K562 (cell line): ENCODE results near the gene FGGY. TPM values are rescaled to one million over a fixed set of nuclear protein-coding genes. Genes with fewer than 3 reads are reported as not detected.

Experiments
- ATAC-seq: fragments of 200-7000 bp; cut with Tn5 transposase; 3 replicates; pipeline ENCODE4 v1.9.1; 2020; ENCODE audit warnings: moderate library complexity
- BruUV-seq: library from RNA; stranded (reverse); fragments of 400-500 nt; replicated peaks from 2 replicates; lab custom pipeline; 2021; lab: Mats Ljungman, UMichigan
- CTCF ChIA-PET: fragments of 300-600 bp; formaldehyde crosslinking; extraction: SDS; loops from one replicate; lab custom pipeline; 2021; ENCODE audit warnings: low intra/inter-chr PET ratio; lab: Yijun Ruan, JAX
- POLR2A ChIA-PET: fragments of 300-600, 350-650 bp; sonication (Branson Sonifier 250); formaldehyde crosslinking; extraction: SDS; loops from one replicate; lab custom pipeline; 2021; ENCODE audit warnings: antibody characterized with exemption, inconsistent platforms; lab: Yijun Ruan, JAX
- DNase-seq, 4 experiments: peaks; one replicate each; pipeline versions ENCODE4 v3.0.0 to v3.0.0-alpha.2; 2011 to 2018; ENCODE audit warnings: low spot score in 3 of 4, mixed read lengths in 3 of 4; ENCODE audit errors: extremely low read depth in 1 of 4
- FAIRE-seq: peaks from 2 replicates; lab custom pipeline; 2011; peaks lifted over from hg19 to GRCh38; lab: Jason Lieb, UNC
- H2AFZ ChIP-seq: 2 replicates; pipeline ENCODE4 v1.6.0; 2011; ENCODE audit warnings: low read depth, low read length, control low read depth, inconsistent platforms
- H3K27ac ChIP-seq: fragments of 200-600 bp; 3 replicates; pipeline ENCODE4 v1.8.0; 2011; ENCODE audit warnings: low read depth, mild to moderate bottlenecking, control low read depth, inconsistent platforms, low read length, moderate library complexity, mixed read lengths; ENCODE audit errors: extremely low read depth
- H3K27me3 ChIP-seq, 2 experiments: fragments of 300-600 bp in 1 of 2; 2 replicates in 1 of 2; 3 replicates in 1 of 2; pipeline versions ENCODE4 v1.6.0 to v1.8.0; 2011; ENCODE audit warnings: inconsistent platforms in 2 of 2, low read length in 2 of 2, mild to moderate bottlenecking in 1 of 2, mixed read lengths in 1 of 2, moderate library complexity in 1 of 2; ENCODE audit not compliant: control insufficient read depth in 2 of 2, insufficient read depth in 2 of 2
- H3K36me3 ChIP-seq: fragments of 300-600 bp; 3 replicates; pipeline ENCODE4 v1.8.0; 2011; ENCODE audit warnings: mild to moderate bottlenecking, low read length, inconsistent platforms; ENCODE audit not compliant: control insufficient read depth, insufficient read depth
- H3K4me1 ChIP-seq, 2 experiments: fragments of 200-600 bp in 1 of 2; replicated peaks in 1 of 2; 2 replicates in 1 of 2; 3 replicates in 1 of 2; pipeline versions ENCODE4 v1.5.1 to v1.8.0; 2011; ENCODE audit warnings: inconsistent platforms in 2 of 2, low read length in 2 of 2, mild to moderate bottlenecking in 1 of 2, mixed read lengths in 1 of 2, moderate library complexity in 1 of 2; ENCODE audit not compliant: control insufficient read depth in 2 of 2, insufficient read depth in 2 of 2
- H3K4me2 ChIP-seq: 2 replicates; pipeline ENCODE4 v1.6.1; 2011; ENCODE audit warnings: low read length, control low read depth, inconsistent platforms, mixed read lengths; ENCODE audit not compliant: insufficient read depth
- H3K4me3 ChIP-seq: fragments of 200-600 bp; sonication (generic), shearing (Covaris generic); 2 replicates; pipeline ENCODE4 v1.5.1; 2016; ENCODE audit warnings: control low read depth, inconsistent platforms
- H3K79me2 ChIP-seq: fragments of 200-600 bp; 3 replicates; pipeline ENCODE4 v1.8.0; 2011; ENCODE audit warnings: low read length, inconsistent platforms; ENCODE audit not compliant: control insufficient read depth, insufficient read depth
- H3K9ac ChIP-seq, 2 experiments: 2 replicates each; pipeline versions ENCODE4 v1.6.0 to v1.6.1; 2011; ENCODE audit warnings: low read depth in 2 of 2, low read length in 2 of 2, control low read depth in 1 of 2, inconsistent platforms in 1 of 2, mild to moderate bottlenecking in 1 of 2, mixed read lengths in 1 of 2; ENCODE audit not compliant: insufficient read depth in 1 of 2
- H3K9me1 ChIP-seq: one replicate; pipeline ENCODE4 v1.6.0; 2011; ENCODE audit warnings: inconsistent platforms, mild to moderate bottlenecking, low read length, moderate library complexity; ENCODE audit not compliant: control insufficient read depth, insufficient read depth
- H3K9me3 ChIP-seq: replicated peaks from 2 replicates; pipeline ENCODE4 v1.5.1; 2011; ENCODE audit warnings: low read depth, low read length, inconsistent platforms; ENCODE audit not compliant: control insufficient read depth, insufficient read depth
- H4K20me1 ChIP-seq: replicated peaks from 2 replicates; pipeline ENCODE4 v1.6.1; 2011; ENCODE audit warnings: low read length, inconsistent platforms, mixed read lengths; ENCODE audit not compliant: control insufficient read depth, insufficient read depth
- CGGBP1 ChIP-seq: fragments of 250-450 bp; sonication (Bioruptor Pico); IDR thresholded peaks from 2 replicates; pipeline ENCODE4 v1.9.0; 2021; ENCODE audit warnings: mild to moderate bottlenecking
- EHMT2 ChIP-seq: fragments of 450-650 bp; IDR thresholded peaks from 2 replicates; pipeline ENCODE4 v1.6.1; 2018; ENCODE audit warnings: antibody characterized with exemption
- MAFG ChIP-seq: fragments of 450-650 bp; conservative IDR thresholded peaks from 2 replicates; pipeline ENCODE4 v1.6.1; 2016; ENCODE audit warnings: missing genetic modification characterization, missing compliant biosample characterization
- NFRKB ChIP-seq: fragments of 450-650 bp; IDR thresholded peaks from 2 replicates; pipeline ENCODE4 v1.6.1; 2016; ENCODE audit warnings: low read depth
- NR0B1 ChIP-seq: fragments of 450-650 bp; IDR thresholded peaks from one replicate; pipeline ENCODE4 v1.6.1; 2018; ENCODE audit warnings: mild to moderate bottlenecking, moderate library complexity; ENCODE audit not compliant: partially characterized antibody
- NR4A1 ChIP-seq, 2 experiments: fragments of 250-450 bp in 1 of 2; fragments of 450-650 bp in 1 of 2; sonication (Bioruptor Pico) in 1 of 2; IDR thresholded peaks; 2 replicates each; pipeline versions ENCODE4 v1.4.0 to v1.6.1; 2016 to 2020; ENCODE audit warnings: mild to moderate bottlenecking in 2 of 2, missing compliant biosample characterization in 1 of 2, missing genetic modification characterization in 1 of 2, moderate library complexity in 1 of 2
- SAFB2 ChIP-seq: fragments of 200-400 bp; formaldehyde crosslinking; IDR thresholded peaks from 2 replicates; pipeline ENCODE4 v1.6.1; 2018; ENCODE audit warnings: borderline replicate concordance, low read length, low read depth, moderate library complexity; ENCODE audit not compliant: severe bottlenecking
- TRIM28 ChIP-seq: fragments of 450-650 bp; IDR thresholded peaks from 2 replicates; pipeline ENCODE4 v1.6.1; 2017
- UBTF ChIP-seq, 2 experiments: IDR thresholded peaks; 2 replicates each; pipeline ENCODE4 v1.6.1; 2012; ENCODE audit warnings: improper control_type of control experiment in 2 of 2, low read depth in 2 of 2, low read length in 2 of 2, borderline replicate concordance in 1 of 2
- ZBTB9 ChIP-seq: fragments of 450-650 bp; formaldehyde crosslinking; IDR thresholded peaks from 2 replicates; pipeline ENCODE4 v1.4.0; 2020; ENCODE audit warnings: mild to moderate bottlenecking, moderate library complexity
- WGBS: fragments of 100-300 bp; shearing (Covaris generic); methylation state at CpG from one replicate; pipeline ENCODE4 v1.1.6; 2016; ENCODE audit warnings: low coverage, mixed read lengths; ENCODE audit not compliant: insufficient coverage; ENCODE audit errors: missing lambda C conversion rate; 5-methylcytosine and 5-hydroxymethylcytosine counted together
- in situ Hi-C: fragments of 300-500 bp; cut with MboI; formaldehyde crosslinking; loops from 4 replicates; pipeline ENCODE4 v1.15.0; 2018; ENCODE audit warnings: inconsistent platforms, mixed read lengths
- intact Hi-C: fragments of 100-400 bp; cut with micrococcal nuclease; formaldehyde crosslinking; loops from 2 replicates; pipeline ENCODE4 v1.14.2; 2022
- polyA plus RNA-seq, 8 experiments: library from polyadenylated mRNA; depleted of rRNA in 4 of 8; stranded (reverse) in 5 of 8; unstranded in 3 of 8; fragments of >200 nt; fragmentation: Nextera tagmentation in 2 of 8; fragmentation: Illumina TruSeq in 1 of 8; extraction: Ambion mirVana in 2 of 8; extraction: Trizol in 1 of 8; gene quantifications; 2 replicates each; pipeline versions ENCODE4 v1.2.1 to v1.2.3, GENCODE V29; 2011 to 2014; ENCODE audit warnings: inconsistent platforms in 1 of 8, missing spikeins in 1 of 8
- total RNA-seq, 7 experiments: library from RNA; depleted of rRNA in 6 of 7; stranded (reverse); fragments of >200 nt in 6 of 7; fragmentation: Illumina TruSeq in 2 of 7; extraction: Trizol in 2 of 7; gene quantifications; 2 replicates each; pipeline versions ENCODE4 v1.2.1 to v1.2.3, GENCODE V29; 2011 to 2021; ENCODE audit warnings: low replicate concordance in 1 of 7

FGGY gene
- total and polyA plus RNA-seq, 9 of the 15 experiments (the other 6 are each of a cell fraction or from before 2014, with no cell fraction given): 9.7 to 19.2 (median 12.6) TPM

GRCh38 chr1:59526240-59526639 lies 229.3 kb downstream of the FGGY start:
- Histone ChIP-seq H3K36me3 (no peaks in the 10 kb centered on the region), H2AFZ (no peak overlapping the region), H3K4me1 (no peaks in the 10 kb centered on the region), H3K27me3 (no peaks in the 10 kb centered on the region; a peak in 1 of 5 replicates), H3K9me3 (no peaks in the 10 kb centered on the region), H3K79me2 (no peaks in the 10 kb centered on the region)
- no TSS peak for BruUV-seq
- POLR2A ChIA-PET: no interaction called here
- FAIRE-seq (no peak), DNase-seq (no peak)
- no peak for TF ChIP-seq ZBTB9 (CRISPR knock-in tag)
- TF ChIP-seq NR4A1 (CRISPR knock-in tag; IDR thresholded peaks at IDR 0.05): no peak
- no peak for TF ChIP-seq NR4A1 (tag; IDR thresholded peaks at IDR 0.05)
- TF ChIP-seq MAFG (tag): 0 out of 2 replicates have a peak, but pooled peaks have one; percentile 25
- TF ChIP-seq, all 486 proteins: peak for 1
- CTCF ChIA-PET: no interaction called here
- H3K9ac ChIP-seq: no peak overlapping the region
- no peak overlapping the region for H3K4me3 ChIP-seq
- 7% methylated on average over 1 of the region's 1 CpG for WGBS
- H4K20me1 ChIP-seq: no peaks in the 10 kb centered on the region
- ATAC-seq: no peak
- intact Hi-C loops: no loop called here
- in situ Hi-C loops: no loop called here
- no peaks in the 10 kb centered on the region for H3K9me1 ChIP-seq
- H3K4me2 ChIP-seq: no peak overlapping the region
- H3K27ac ChIP-seq: no peak overlapping the region

GRCh38 chr1:59528471-59528870 lies 231.6 kb downstream of the FGGY start:
- 6% methylated on average over 3 of the region's 3 CpGs for WGBS
- Histone ChIP-seq H3K4me2 (no peak overlapping the region), H3K27ac (no peak overlapping the region), H3K9me1 (no peaks in the 10 kb centered on the region), H3K9ac (no peak overlapping the region), H3K4me3 (no peak overlapping the region), H3K36me3 (no peaks in the 10 kb centered on the region), H4K20me1 (no peaks in the 10 kb centered on the region), H2AFZ (no peak overlapping the region), H3K27me3 (no peaks in the 10 kb centered on the region; a peak in 1 of 5 replicates), H3K4me1 (no peaks in the 10 kb centered on the region), H3K9me3 (no peaks in the 10 kb centered on the region), H3K79me2 (no peaks in the 10 kb centered on the region)
- intact Hi-C loops (no loop called here), in situ Hi-C loops (no loop called here)
- TF ChIP-seq UBTF (IDR thresholded peaks at IDR 0.05; ENCODE audit: borderline replicate concordance in 1 of 2, low read depth in 2 of 2, low read length in 2 of 2) (no peak), NR0B1 (no peak), CGGBP1 (CRISPR knock-in tag) (no peak), SAFB2 (no peak), TRIM28 (no peak), NFRKB (no peak), EHMT2 (no peak)
- FAIRE-seq: no peak
- no TSS peak for BruUV-seq
- ChIA-PET POLR2A (no interaction called here), CTCF (no interaction called here)
- DNase-seq: no peak
- no peak for ATAC-seq
